GM23338 (cell line): ENCODE measurements around the gene PITHD1. TPM values are rescaled to one million over a fixed set of nuclear protein-coding genes. Genes with fewer than 3 reads are reported as not detected.

Experiments
- ATAC-seq: fragments of 200-7000 bp; cut with Tn5 transposase; 3 replicates; pipeline ENCODE4 v1.9.1; 2020
- DNase-seq: peaks from one replicate; pipeline ENCODE4 v3.0.0-alpha.2; 2015; ENCODE audit warnings: low spot score
- H2AFZ ChIP-seq: fragments of 200-600 bp; sonication (generic); 2 replicates; pipeline ENCODE4 v1.8.0; 2016; ENCODE audit warnings: antibody characterized with exemption, mild to moderate bottlenecking, moderate library complexity
- H3F3A ChIP-seq: fragments of 200-600 bp; sonication (generic); replicated peaks from 2 replicates; pipeline ENCODE4 v1.8.0; 2017; ENCODE audit warnings: antibody characterized with exemption, mixed run types, low read depth
- H3K27ac ChIP-seq: fragments of 200-600 bp; sonication (generic); 2 replicates; pipeline ENCODE4 v1.6.1; 2016; ENCODE audit warnings: low read depth
- H3K27me3 ChIP-seq: fragments of 200-600 bp; sonication (generic); 2 replicates; pipeline ENCODE4 v1.8.0; 2016; ENCODE audit warnings: mild to moderate bottlenecking, mixed run types, moderate library complexity; ENCODE audit not compliant: insufficient read depth
- H3K36me3 ChIP-seq: fragments of 200-600 bp; sonication (generic); 2 replicates; pipeline ENCODE4 v1.8.0; 2016; ENCODE audit warnings: mild to moderate bottlenecking; ENCODE audit not compliant: insufficient read depth
- H3K4me1 ChIP-seq: fragments of 200-600 bp; sonication (generic); 2 replicates; pipeline ENCODE4 v1.8.0; 2016; ENCODE audit warnings: mild to moderate bottlenecking, moderate library complexity; ENCODE audit not compliant: insufficient read depth
- H3K4me2 ChIP-seq: fragments of 200-600 bp; sonication (generic); 2 replicates; pipeline ENCODE4 v1.7.1; 2017; ENCODE audit warnings: mixed run types
- H3K4me3 ChIP-seq: fragments of 200-600 bp; sonication (generic); 2 replicates; pipeline ENCODE4 v1.6.1; 2016; ENCODE audit warnings: mixed run types
- H3K79me2 ChIP-seq: fragments of 200-600 bp; sonication (generic); replicated peaks from 2 replicates; pipeline ENCODE4 v1.8.0; 2017; ENCODE audit warnings: mild to moderate bottlenecking; ENCODE audit not compliant: insufficient read depth
- H3K9me2 ChIP-seq: fragments of 200-600 bp; sonication (generic); 2 replicates; pipeline ENCODE4 v1.8.0; 2017; ENCODE audit not compliant: insufficient read depth
- H4K20me1 ChIP-seq: fragments of 200-600 bp; sonication (generic); replicated peaks from 2 replicates; pipeline ENCODE4 v1.8.0; 2017; ENCODE audit warnings: mild to moderate bottlenecking; ENCODE audit not compliant: insufficient read depth
- H3K27ac Mint-ChIP-seq: 2 replicates; pipeline ENCODE4 v1.8.0; 2020; ENCODE audit warnings: inconsistent platforms, mild to moderate bottlenecking, moderate library complexity, mixed read lengths
- H3K27me3 Mint-ChIP-seq: 3 replicates; pipeline ENCODE4 v1.8.0; 2022; ENCODE audit warnings: low read depth, mild to moderate bottlenecking, moderate library complexity, mixed read lengths, inconsistent platforms; ENCODE audit not compliant: insufficient read depth, poor library complexity
- H3K36me3 Mint-ChIP-seq: 3 replicates; pipeline ENCODE4 v1.8.0; 2021; ENCODE audit warnings: low read depth, mild to moderate bottlenecking, inconsistent platforms, moderate library complexity, mixed read lengths
- H3K4me1 Mint-ChIP-seq: 3 replicates; pipeline ENCODE4 v1.8.0; 2020; ENCODE audit warnings: mild to moderate bottlenecking, inconsistent platforms, mixed read lengths
- H3K4me3 Mint-ChIP-seq: 3 replicates; pipeline ENCODE4 v1.8.0; 2021; ENCODE audit warnings: moderate library complexity, mild to moderate bottlenecking, inconsistent platforms, mixed read lengths
- H3K9me3 Mint-ChIP-seq: 3 replicates; pipeline ENCODE4 v1.8.0; 2020; ENCODE audit warnings: moderate library complexity, mild to moderate bottlenecking, inconsistent platforms, mixed read lengths
- CREB1 ChIP-seq: fragments of 250-450 bp; sonication (Bioruptor Pico); IDR thresholded peaks from 2 replicates; pipeline ENCODE4 v1.5.0; 2020; ENCODE audit warnings: low read depth, mild to moderate bottlenecking, moderate library complexity
- CTCF ChIP-seq, 2 experiments: fragments of 200-600 bp in 1 of 2; sonication (generic) in 1 of 2; conservative IDR thresholded peaks; 2 replicates each; pipeline versions ENCODE4 v1.5.1 to v1.6.1; 2016 to 2017; ENCODE audit warnings: antibody characterized with exemption in 2 of 2, low read depth in 2 of 2, mild to moderate bottlenecking in 2 of 2, moderate library complexity in 1 of 2
- ETS1 ChIP-seq: IDR thresholded peaks from 2 replicates; pipeline ENCODE4 v1.6.1; 2016; ENCODE audit warnings: antibody characterized with exemption
- STAT1 ChIP-seq: IDR thresholded peaks from one replicate; pipeline ENCODE4 v1.6.1; 2016; ENCODE audit warnings: antibody characterized with exemption; ENCODE audit not compliant: unreplicated experiment
- ZNF331 ChIP-seq: fragments of 250-450 bp; sonication (Bioruptor Pico); IDR thresholded peaks from 2 replicates; pipeline ENCODE4 v1.5.0; 2020; ENCODE audit warnings: low read depth, mild to moderate bottlenecking, moderate library complexity
- ZNF462 ChIP-seq: fragments of 250-450 bp; sonication (Bioruptor Pico); IDR thresholded peaks from 2 replicates; pipeline ENCODE4 v1.5.0; 2020; ENCODE audit warnings: mild to moderate bottlenecking, moderate library complexity
- polyA plus RNA-seq: library from polyadenylated mRNA; unstranded; fragments of >200 nt; fragmentation: Nextera tagmentation; extraction: Ambion mirVana; gene quantifications from 2 replicates; pipeline ENCODE4 v1.2.1, GENCODE V29; 2016
- total RNA-seq: library from RNA; depleted of rRNA; stranded (reverse); fragments of >200 nt; shearing (Covaris generic); gene quantifications from 2 replicates; pipeline ENCODE4 v1.2.3, GENCODE V29; 2014

The PITHD1 gene
- total and polyA plus RNA-seq, 2 experiments from 2014 or later = 52.9 to 99.0 TPM

GRCh38 chr1:23814016-23814415 is 35.8 kb downstream of the PITHD1 start (continued):
- no peak for TF ChIP-seq CTCF (conservative IDR thresholded peaks at IDR 0.05; ENCODE audit: low read depth in 2 of 2)
- no peak for TF ChIP-seq ZNF331 (CRISPR knock-in tag)
- TF ChIP-seq ETS1 = no peak
- no peak for TF ChIP-seq CREB1

GRCh38 chr1:23816361-23816760 is 38.1 kb downstream of the PITHD1 start:
- Mint-ChIP-seq H3K36me3 (no peaks in the 10 kb centered on the region), H3K9me3 (no peaks in the 10 kb centered on the region; the same call in 2 of the 3 replicates), H3K4me3 (no peak overlapping the region), H3K4me1 (peaks cover under 1% of the 10 kb centered on the region; the same call in 1 of the 3 replicates), H3K27ac (no peak overlapping the region), H3K27me3 (peaks cover 5% of the 10 kb centered on the region)
- Histone ChIP-seq H3K36me3 (no peaks in the 10 kb centered on the region), H3K9me2 (no peaks in the 10 kb centered on the region), H3K4me2 (no peak overlapping the region), H3F3A (no peaks in the 10 kb centered on the region), H3K27ac (no peak overlapping the region), H2AFZ (no peak overlapping the region), H3K79me2 (no peaks in the 10 kb centered on the region), H3K27me3 (no peaks in the 10 kb centered on the region), H4K20me1 (no peaks in the 10 kb centered on the region), H3K4me3 (no peak overlapping the region), H3K4me1 (no peaks in the 10 kb centered on the region)
- TF ChIP-seq ZNF331 (CRISPR knock-in tag) = no peak
- TF ChIP-seq ETS1 = no peak
- TF ChIP-seq ZNF462 (CRISPR knock-in tag) = no peak
- TF ChIP-seq STAT1 = no peak
- no peak for ATAC-seq
- DNase-seq = no peak
